Body of pancreas (tissue), 4 donors: Measurements from ENCODE around the gene RNF17. TPM values are rescaled to one million over a fixed set of nuclear protein-coding genes. Genes with fewer than 3 reads are reported as not detected.

Experiments used
- ATAC-seq: fragments of 150-250 bp; one replicate; pipeline ENCODE4 v1.9.1; 2016
- DNase-seq, 4 donors: peaks; one replicate each; pipeline ENCODE4 v3.0.0-alpha.2; 2019
- H3K27ac ChIP-seq, 4 donors: fragments of 200-600 bp; sonication (generic); 1 replicate in 3 of 4; 2 replicates in 1 of 4; pipeline versions ENCODE4 v1.5.1 to v1.6.1; 2016 to 2019; ENCODE audit warnings: mild to moderate bottlenecking in 1 of 4, mixed read lengths in 1 of 4, moderate library complexity in 1 of 4
- H3K27me3 ChIP-seq, 2 donors: fragments of 200-600 bp; sonication (generic); one replicate each; pipeline ENCODE4 v1.6.0; 2016; ENCODE audit warnings: mild to moderate bottlenecking in 1 of 2
- H3K36me3 ChIP-seq, 2 donors: fragments of 200-600 bp; sonication (generic); replicated peaks in 1 of 2; 2 replicates each; pipeline ENCODE4 v1.5.1; 2016; ENCODE audit warnings: low read depth in 2 of 2; ENCODE audit not compliant: insufficient read depth in 1 of 2
- H3K4me1 ChIP-seq: fragments of 200-600 bp; sonication (generic); one replicate; pipeline ENCODE4 v1.6.0; 2016
- H3K4me3 ChIP-seq, 2 donors: fragments of 200-600 bp; sonication (generic); 1 replicate in 1 of 2; 2 replicates in 1 of 2; pipeline ENCODE4 v1.5.1; 2016 to 2019
- H3K9me3 ChIP-seq, 3 donors: fragments of 200-600 bp; sonication (generic); 1 replicate in 2 of 3; 2 replicates in 1 of 3; pipeline ENCODE4 v1.5.1; 2016
- CTCF ChIP-seq, 7 experiments: fragments of 450-650 bp in 4 of 7; fragments of 200-600 bp in 3 of 7; sonication (generic) in 3 of 7; IDR thresholded peaks; one replicate each; pipeline ENCODE4 v1.5.1; 2016 to 2019; ENCODE audit warnings: antibody characterized with exemption in 7 of 7
- POLR2A ChIP-seq, 3 donors: fragments of 450-650 bp; IDR thresholded peaks; one replicate each; pipeline ENCODE4 v1.6.1; 2016; ENCODE audit warnings: antibody characterized with exemption in 3 of 3, mild to moderate bottlenecking in 2 of 3
- WGBS, 2 donors: methylation state at CpG; one replicate each; pipeline ENCODE4 v1.1.5; 2017; 5-methylcytosine and 5-hydroxymethylcytosine counted together
- intact Hi-C: fragments of 100-400 bp; cut with DNase I; formaldehyde crosslinking; loops from one replicate; pipeline ENCODE4 v1.15.1; 2023
- total RNA-seq, 2 donors: library from RNA; depleted of rRNA; stranded (reverse); fragments of >200 nt; gene quantifications; one replicate each; pipeline ENCODE4 v1.1.0, GENCODE V29; 2016

RNF17 gene
- 1 to 10 TPM in 1 of 2 donors, not detected in 1; 1.6 TPM for total RNA-seq

GRCh38 chr13:24763596-24764275 lies at the start of gene RNF17:
TSS of gene RNF17 (plus strand) at chr13:24764169. CDS start at chr13:24764204, 35 bp downstream.
- Histone ChIP-seq H3K27ac (no peak within 1 kb of the TSS), H3K4me3 (no peak within 1 kb of the TSS), H3K36me3 (no peaks in the 10 kb centered on the region), H3K4me1 (no peaks in the 10 kb centered on the region), H3K27me3 (no peaks in the 10 kb centered on the region), H3K9me3 (no peaks in the 10 kb centered on the region)
- DNase-seq (no peak), ATAC-seq (no peak)
- intact Hi-C loops = no loop called here
- no peak for TF ChIP-seq CTCF (IDR thresholded peaks at IDR 0.05)
- TF ChIP-seq POLR2A (IDR thresholded peaks at IDR 0.05) = no peak
- 81 to 84% methylated on average over 21 to 28 of the region's 28 CpGs for WGBS, 2 donors

- H3K4me1 ChIP-seq = peaks cover 8% of the 10 kb centered on the region
- no peaks in the 10 kb centered on the region for H3K9me3 ChIP-seq
- no peak for ATAC-seq
- no peaks in the 10 kb centered on the region for H3K27me3 ChIP-seq
- H3K27ac ChIP-seq = no peak overlapping the region
- no peak overlapping the region for H3K4me3 ChIP-seq
- WGBS, 2 donors = 48 to 57% methylated on average over 5 of the region's 5 CpGs
- intact Hi-C loops = no loop called here
- no peak for DNase-seq
- no peaks in the 10 kb centered on the region for H3K36me3 ChIP-seq
- TF ChIP-seq CTCF (IDR thresholded peaks at IDR 0.05) (no peak), POLR2A (IDR thresholded peaks at IDR 0.05) (no peak)
Measured at GRCh38 chr13:24716011-24716410, 48.0 kb upstream of the RNF17 start.

- Histone ChIP-seq H3K4me1 (peaks cover 8% of the 10 kb centered on the region), H3K9me3 (no peaks in the 10 kb centered on the region), H3K4me3 (no peak overlapping the region), H3K27ac (no peak overlapping the region), H3K27me3 (no peaks in the 10 kb centered on the region), H3K36me3 (no peaks in the 10 kb centered on the region)
- 55 to 62% methylated on average over 7 of the region's 7 CpGs for WGBS, 2 donors
- intact Hi-C loops = no loop called here
- ATAC-seq (no peak), DNase-seq (no peak)
- no peak for TF ChIP-seq CTCF (IDR thresholded peaks at IDR 0.05)
- TF ChIP-seq POLR2A (IDR thresholded peaks at IDR 0.05) = no peak
Measured at GRCh38 chr13:24716446-24716845, 47.5 kb upstream of the RNF17 start.

- ATAC-seq = no peak
- intact Hi-C loops = no loop called here
Measured at GRCh38 chr13:24717217-24717616, 46.8 kb upstream of the RNF17 start.

More at GRCh38 chr13:24717217-24717616, 46.8 kb upstream of the RNF17 start:
- H3K27me3 ChIP-seq = no peaks in the 10 kb centered on the region
- TF ChIP-seq POLR2A (IDR thresholded peaks at IDR 0.05) (no peak), CTCF (IDR thresholded peaks at IDR 0.05) (no peak)
- H3K36me3 ChIP-seq = no peaks in the 10 kb centered on the region
- no peak overlapping the region for H3K27ac ChIP-seq
- 55 to 61% methylated on average over 4 of the region's 4 CpGs for WGBS, 2 donors
- no peaks in the 10 kb centered on the region for H3K9me3 ChIP-seq
- no peak overlapping the region for H3K4me3 ChIP-seq
- H3K4me1 ChIP-seq = peaks cover 8% of the 10 kb centered on the region
- DNase-seq = no peak
